Neural cell (in vitro differentiated cells): ENCODE results near the gene MKNK1. TPM values are rescaled to one million over a fixed set of nuclear protein-coding genes. Genes with fewer than 3 reads are reported as not detected.

Experiments used
- H2AFZ ChIP-seq: fragments of 200-600, 300-800 bp; sonication (generic), shearing (Covaris generic); 2 replicates; pipeline ENCODE4 v1.6.0; 2014; ENCODE audit warnings: low read depth, mild to moderate bottlenecking, antibody characterized with exemption, low read length, moderate library complexity
- H3F3A ChIP-seq: fragments of 200-600 bp; shearing (Covaris generic); 2 replicates; pipeline ENCODE4 v1.6.1; 2016; ENCODE audit warnings: mild to moderate bottlenecking, moderate library complexity, mixed read lengths, antibody characterized with exemption, low read length; ENCODE audit not compliant: insufficient read depth, poor library complexity, severe bottlenecking
- H3K27ac ChIP-seq: fragments of 200-600, 300-800 bp; sonication (generic), shearing (Covaris generic); 2 replicates; pipeline ENCODE4 v1.5.1; 2014; ENCODE audit warnings: mild to moderate bottlenecking, low read length, moderate library complexity
- H3K27me3 ChIP-seq: fragments of 300-800, 200-600 bp; sonication (generic), shearing (Covaris generic); 2 replicates; pipeline ENCODE4 v1.6.0; 2014; ENCODE audit warnings: mild to moderate bottlenecking, low read depth, low read length, moderate library complexity; ENCODE audit not compliant: insufficient read depth
- H3K36me3 ChIP-seq: fragments of 300-800, 200-600 bp; sonication (generic), shearing (Covaris generic); 2 replicates; pipeline ENCODE4 v1.5.1; 2014; ENCODE audit warnings: mild to moderate bottlenecking, antibody characterized with exemption, low read length, moderate library complexity; ENCODE audit not compliant: insufficient read depth
- H3K4me2 ChIP-seq: fragments of 300-800, 200-600 bp; sonication (generic), shearing (Covaris generic); 2 replicates; pipeline ENCODE4 v1.6.0; 2014; ENCODE audit warnings: mild to moderate bottlenecking, low read length
- H3K4me3 ChIP-seq: fragments of 300-800, 200-600 bp; sonication (generic), shearing (Covaris generic); 2 replicates; pipeline ENCODE4 v1.5.1; 2014; ENCODE audit warnings: mild to moderate bottlenecking, low read length, moderate library complexity
- H3K79me2 ChIP-seq: fragments of 200-600 bp; shearing (Covaris generic); replicated peaks from 2 replicates; pipeline ENCODE4 v1.6.0; 2014; ENCODE audit warnings: mild to moderate bottlenecking, low read length, moderate library complexity; ENCODE audit not compliant: insufficient read depth
- H3K9ac ChIP-seq: fragments of 300-800, 200-600 bp; sonication (generic), shearing (Covaris generic); 2 replicates; pipeline ENCODE4 v1.6.1; 2016; ENCODE audit warnings: mild to moderate bottlenecking, low read length, mixed read lengths
- H3K9me2 ChIP-seq: fragments of 200-600 bp; shearing (Covaris generic); 2 replicates; pipeline ENCODE4 v1.6.1; 2016; ENCODE audit warnings: mild to moderate bottlenecking, low read length, mixed read lengths; ENCODE audit not compliant: insufficient read depth
- H3K9me3 ChIP-seq: fragments of 200-600, 300-800 bp; sonication (generic), shearing (Covaris generic); 2 replicates; pipeline ENCODE4 v1.6.1; 2016; ENCODE audit warnings: mild to moderate bottlenecking, mixed run types, low read length, moderate library complexity, mixed read lengths
- H4K20me1 ChIP-seq: fragments of 200-600 bp; shearing (Covaris generic); 2 replicates; pipeline ENCODE4 v1.6.1; 2016; ENCODE audit warnings: mild to moderate bottlenecking, mixed run types; ENCODE audit not compliant: insufficient read depth
- EP300 ChIP-seq: fragments of 450-650 bp; conservative IDR thresholded peaks from 2 replicates; pipeline ENCODE4 v1.6.1; 2014; ENCODE audit warnings: antibody characterized with exemption, mild to moderate bottlenecking, moderate library complexity; ENCODE audit not compliant: poor library complexity, severe bottlenecking
- EZH2 ChIP-seq: fragments of 200-600, 300-800 bp; shearing (Covaris generic), sonication (generic); IDR thresholded peaks from 2 replicates; pipeline ENCODE4 v1.6.1; 2014; ENCODE audit warnings: antibody characterized with exemption, low read length, borderline replicate concordance, mild to moderate bottlenecking; ENCODE audit not compliant: insufficient read depth, poor library complexity, severe bottlenecking
- MXI1 ChIP-seq: fragments of 450-650 bp; conservative IDR thresholded peaks from 2 replicates; pipeline ENCODE4 v1.6.1; 2014; ENCODE audit warnings: antibody characterized with exemption, mild to moderate bottlenecking; ENCODE audit not compliant: poor library complexity, severe bottlenecking
- POLR2AphosphoS5 ChIP-seq: IDR thresholded peaks from 2 replicates; pipeline ENCODE4 v1.6.1; 2012
- RAD21 ChIP-seq: fragments of 450-650 bp; conservative IDR thresholded peaks from 2 replicates; pipeline ENCODE4 v1.6.1; 2014; ENCODE audit warnings: antibody characterized with exemption, mild to moderate bottlenecking, moderate library complexity
- REST ChIP-seq: IDR thresholded peaks from 2 replicates; pipeline ENCODE4 v1.6.1; 2012; ENCODE audit warnings: borderline replicate concordance
- SMC3 ChIP-seq: fragments of 450-650 bp; conservative IDR thresholded peaks from 2 replicates; pipeline ENCODE4 v1.6.1; 2014; ENCODE audit warnings: antibody characterized with exemption, mild to moderate bottlenecking, moderate library complexity; ENCODE audit not compliant: poor library complexity
- TAF1 ChIP-seq: IDR thresholded peaks from 2 replicates; pipeline ENCODE4 v1.6.1; 2012; ENCODE audit warnings: low read depth
- polyA plus RNA-seq: library from polyadenylated mRNA; depleted of rRNA; stranded (reverse); fragments of >200 nt; gene quantifications from 2 replicates; pipeline ENCODE4 v1.2.3, GENCODE V29; 2014
- TF ChIP-seq, protein P1 (sequence below): fragments of 450-650 bp; IDR thresholded peaks from 2 replicates; pipeline ENCODE4 v1.5.1; 2014; ENCODE audit warnings: antibody characterized with exemption, mild to moderate bottlenecking, moderate library complexity; ENCODE audit not compliant: poor library complexity, severe bottlenecking

Gene MKNK1
- polyA plus RNA-seq, 1 donor from 2014 or later, result 9.6 TPM

GRCh38 chr1:46642115-46642680 is 38.1 kb upstream of the MKNK1 start:
- no peaks in the 10 kb centered on the region for H3K9me3 ChIP-seq
- H3F3A ChIP-seq, result no peaks in the 10 kb centered on the region
- no peak overlapping the region for H3K9ac ChIP-seq

DNA sequence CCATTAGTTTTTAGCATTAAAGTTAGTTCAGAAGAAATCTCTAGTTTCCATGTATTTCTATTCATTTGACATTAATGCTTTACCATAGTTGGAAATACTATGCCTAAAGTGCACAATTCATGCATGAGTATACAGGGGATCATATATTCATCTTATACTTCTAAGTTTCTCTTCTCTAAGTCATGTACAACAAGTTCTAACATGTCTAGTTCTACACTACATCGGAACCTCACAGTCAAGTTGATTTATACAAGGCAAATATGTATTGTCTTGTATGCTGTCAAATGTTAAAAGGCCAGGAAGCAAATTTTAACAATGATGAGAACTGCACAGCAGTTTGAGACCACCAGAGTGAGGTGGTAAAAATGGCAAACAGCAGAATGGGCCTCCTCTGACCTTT is 35.5 kb upstream of the MKNK1 start:
- no peaks in the 10 kb centered on the region for H3K9me2 ChIP-seq
- H3K27ac ChIP-seq, result no peak overlapping the region
- H3K79me2 ChIP-seq, result no peaks in the 10 kb centered on the region
- H3F3A ChIP-seq, result no peaks in the 10 kb centered on the region
- H3K9me3 ChIP-seq, result no peaks in the 10 kb centered on the region
- H3K36me3 ChIP-seq, result peaks cover 8% of the 10 kb centered on the region
- H3K4me2 ChIP-seq, result no peak overlapping the region
- H3K27me3 ChIP-seq, result no peaks in the 10 kb centered on the region
- H4K20me1 ChIP-seq, result no peaks in the 10 kb centered on the region
- H3K9ac ChIP-seq, result no peak overlapping the region
- H3K4me3 ChIP-seq, result no peak overlapping the region
- H2AFZ ChIP-seq, result no peak overlapping the region
- TF ChIP-seq, protein P1, sequence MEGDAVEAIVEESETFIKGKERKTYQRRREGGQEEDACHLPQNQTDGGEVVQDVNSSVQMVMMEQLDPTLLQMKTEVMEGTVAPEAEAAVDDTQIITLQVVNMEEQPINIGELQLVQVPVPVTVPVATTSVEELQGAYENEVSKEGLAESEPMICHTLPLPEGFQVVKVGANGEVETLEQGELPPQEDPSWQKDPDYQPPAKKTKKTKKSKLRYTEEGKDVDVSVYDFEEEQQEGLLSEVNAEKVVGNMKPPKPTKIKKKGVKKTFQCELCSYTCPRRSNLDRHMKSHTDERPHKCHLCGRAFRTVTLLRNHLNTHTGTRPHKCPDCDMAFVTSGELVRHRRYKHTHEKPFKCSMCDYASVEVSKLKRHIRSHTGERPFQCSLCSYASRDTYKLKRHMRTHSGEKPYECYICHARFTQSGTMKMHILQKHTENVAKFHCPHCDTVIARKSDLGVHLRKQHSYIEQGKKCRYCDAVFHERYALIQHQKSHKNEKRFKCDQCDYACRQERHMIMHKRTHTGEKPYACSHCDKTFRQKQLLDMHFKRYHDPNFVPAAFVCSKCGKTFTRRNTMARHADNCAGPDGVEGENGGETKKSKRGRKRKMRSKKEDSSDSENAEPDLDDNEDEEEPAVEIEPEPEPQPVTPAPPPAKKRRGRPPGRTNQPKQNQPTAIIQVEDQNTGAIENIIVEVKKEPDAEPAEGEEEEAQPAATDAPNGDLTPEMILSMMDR, result no peak
- TF ChIP-seq EZH2 (no peak), RAD21 (no peak), SMC3 (no peak), REST (no peak), MXI1 (no peak), POLR2AphosphoS5 (no peak), TAF1 (no peak)

More at GRCh38 chr1:46642115-46642680, 38.1 kb upstream of the MKNK1 start:
- Histone ChIP-seq H3K79me2 (no peaks in the 10 kb centered on the region), H3K4me2 (no peak overlapping the region), H3K27me3 (no peaks in the 10 kb centered on the region), H3K4me3 (no peak overlapping the region), H3K36me3 (peaks cover 8% of the 10 kb centered on the region), H3K27ac (no peak overlapping the region), H3K9me2 (no peaks in the 10 kb centered on the region), H4K20me1 (no peaks in the 10 kb centered on the region), H2AFZ (no peak overlapping the region)
- TF ChIP-seq EP300 (no peak), EZH2 (no peak), MXI1 (no peak), POLR2AphosphoS5 (no peak), SMC3 (no peak), REST (no peak), RAD21 (no peak)
- TF ChIP-seq, protein P1, result no peak
